Measurements from ENCODE around the gene SERPINA10. TPM values are rescaled to one million over a fixed set of nuclear protein-coding genes. Genes with fewer than 3 reads are reported as not detected.

The SERPINA10 gene
- total RNA-seq, 4 donors from 2014 or later, result not detected

- WGBS, 2 donors, result 90 to 97% methylated on average over 2 to 3 of the region's 3 CpGs
- no peak overlapping the region for H3K27ac ChIP-seq
These were observed 569 bp downstream of the SERPINA10 start for GRCh38 chr14:94292526-94292871.

GRCh38 chr14:94291906-94292525 is 1.1 kb downstream of the SERPINA10 start:
- TF ChIP-seq POLR2A (IDR thresholded peaks at IDR 0.05) (no peak), CTCF (IDR thresholded peaks at IDR 0.05) (no peak)
- no peaks in the 10 kb centered on the region for H3K9me3 ChIP-seq
- WGBS, 2 donors, result 78 to 84% methylated on average over 13 to 14 of the region's 15 CpGs

More at GRCh38 chr14:94292526-94292871, 569 bp downstream of the SERPINA10 start:
- no peak for TF ChIP-seq CTCF (IDR thresholded peaks at IDR 0.05)
- TF ChIP-seq POLR2A (IDR thresholded peaks at IDR 0.05), result no peak
- no peak for DNase-seq
- intact Hi-C loops (cut with DNase I), result no loop called here
- Histone ChIP-seq H3K27me3 (peaks cover 0 to 77% (median 0%) of the 10 kb centered on the region in 4 donors), H3K9me3 (no peaks in the 10 kb centered on the region), H3K4me3 (no peak overlapping the region), H3K36me3 (no peaks in the 10 kb centered on the region), H3K4me1 (peaks cover 0 to 21% (median 3%) of the 10 kb centered on the region in 3 donors)

GRCh38 chr14:94291159-94291905 is 1.7 kb downstream of the SERPINA10 start:
- H3K27ac ChIP-seq, result no peak overlapping the region
- peaks cover 0 to 85% (median 0%) of the 10 kb centered on the region in 4 donors for H3K27me3 ChIP-seq
- no peaks in the 10 kb centered on the region for H3K9me3 ChIP-seq
- H3K4me3 ChIP-seq, result no peak overlapping the region
- intact Hi-C loops (cut with DNase I), result no loop called here
- no peaks in the 10 kb centered on the region for H3K36me3 ChIP-seq
- WGBS, 2 donors, result 85 to 88% methylated on average over 5 to 7 of the region's 13 CpGs
- TF ChIP-seq POLR2A (IDR thresholded peaks at IDR 0.05) (no peak), CTCF (IDR thresholded peaks at IDR 0.05) (no peak)
- no peak for DNase-seq
- H3K4me1 ChIP-seq, result peaks cover 0 to 21% (median 3%) of the 10 kb centered on the region in 3 donors

More at GRCh38 chr14:94291906-94292525, 1.1 kb downstream of the SERPINA10 start:
- Histone ChIP-seq H3K4me1 (peaks cover 0 to 21% (median 3%) of the 10 kb centered on the region in 3 donors), H3K27ac (no peak overlapping the region), H3K36me3 (no peaks in the 10 kb centered on the region), H3K27me3 (peaks cover 0 to 82% (median 0%) of the 10 kb centered on the region in 4 donors), H3K4me3 (no peak overlapping the region)
- DNase-seq, result no peak
- intact Hi-C loops (cut with DNase I), result no loop called here

GRCh38 chr14:94290197-94290596 is 2.9 kb downstream of the SERPINA10 start:
- peaks cover 0 to 77% (median 0%) of the 10 kb centered on the region in 4 donors for H3K27me3 ChIP-seq
- no peaks in the 10 kb centered on the region for H3K9me3 ChIP-seq
- H3K4me1 ChIP-seq, result peaks cover 0 to 21% (median 3%) of the 10 kb centered on the region in 3 donors
- no peak overlapping the region for H3K4me3 ChIP-seq
- intact Hi-C loops (cut with DNase I), result no loop called here
- no peak overlapping the region for H3K27ac ChIP-seq
- 40% methylated on average over 1 of the region's 8 CpGs; no CpG with 5 or more reads in 1 of the 2 donors for WGBS, 2 donors
- DNase-seq, result no peak
- no peak for TF ChIP-seq POLR2A (IDR thresholded peaks at IDR 0.05)
- no peak for TF ChIP-seq CTCF (IDR thresholded peaks at IDR 0.05)
- H3K36me3 ChIP-seq, result no peaks in the 10 kb centered on the region
